Measurements from ENCODE around the gene CDC42SE2.
"Not testable (repeated sequence)": the region's sequence is repeated elsewhere in the genome, so short reads cannot be mapped to it uniquely, and the experiment has no call there.

CDC42SE2 gene

GRCh38 chr5:131396630-131397273, 132.9 kb downstream of the CDC42SE2 start:
- no peak for DNase-seq

GRCh38 chr5:131399007-131399406, 135.2 kb downstream of the CDC42SE2 start:
- DNase-seq: not testable (repeated sequence)

GRCh38 chr5:131400585-131400984, 136.7 kb downstream of the CDC42SE2 start:
- DNase-seq: no peak

GRCh38 chr5:131405674-131406073, 141.8 kb downstream of the CDC42SE2 start:
- DNase-seq: no peak

- no peak for DNase-seq
These were observed 142.2 kb downstream of the CDC42SE2 start for GRCh38 chr5:131406076-131406475.

- no peak for DNase-seq
These were observed 143.3 kb downstream of the CDC42SE2 start for GRCh38 chr5:131406975-131407638.

GRCh38 chr5:131413605-131414559, 150.0 kb downstream of the CDC42SE2 start:
- DNase-seq: no peak

GRCh38 chr5:131416729-131417128, 152.9 kb downstream of the CDC42SE2 start:
- DNase-seq: no peak

GRCh38 chr5:131417240-131417869, 153.5 kb downstream of the CDC42SE2 start:
- DNase-seq: no peak

GRCh38 chr5:131418846-131419245, 155.0 kb downstream of the CDC42SE2 start:
- no peak for DNase-seq

- DNase-seq: no peak
These were observed 156.0 kb downstream of the CDC42SE2 start for GRCh38 chr5:131419877-131420276.

GRCh38 chr5:131423056-131423455, 159.2 kb downstream of the CDC42SE2 start:
- DNase-seq: no peak

GRCh38 chr5:131426011-131426410, 162.2 kb downstream of the CDC42SE2 start:
- DNase-seq: no peak

GRCh38 chr5:131430794-131431193, 166.9 kb downstream of the CDC42SE2 start:
- DNase-seq: no peak

- DNase-seq: no peak
These were observed 167.9 kb downstream of the CDC42SE2 start for GRCh38 chr5:131431794-131432193.

GRCh38 chr5:131433109-131433508, 169.3 kb downstream of the CDC42SE2 start:
- no peak for DNase-seq

GRCh38 chr5:131436081-131436480, 172.2 kb downstream of the CDC42SE2 start:
- no peak for DNase-seq

GRCh38 chr5:131441184-131441583, 177.3 kb downstream of the CDC42SE2 start:
- DNase-seq: no peak
